CD14-positive monocyte (primary cell): ENCODE measurements around the gene ATL1. TPM values are rescaled to one million over a fixed set of nuclear protein-coding genes. Genes with fewer than 3 reads are reported as not detected.

Source experiments
- DNase-seq, 3 donors: peaks; one replicate each; pipeline ENCODE4 v3.0.0-alpha.2; 2011 to 2022
- H2AFZ ChIP-seq: 2 replicates; pipeline ENCODE4 v1.6.0; 2012; ENCODE audit warnings: mild to moderate bottlenecking, low read depth, low read length, inconsistent platforms; ENCODE audit not compliant: insufficient read depth, poor library complexity, severe bottlenecking
- H3K27ac ChIP-seq, 2 donors: 1 replicate in 1 of 2; 2 replicates in 1 of 2; pipeline ENCODE4 v1.5.1; 2012 to 2013; ENCODE audit warnings: low read length in 2 of 2, control low read depth in 1 of 2, inconsistent platforms in 1 of 2, low read depth in 1 of 2, mild to moderate bottlenecking in 1 of 2
- H3K27me3 ChIP-seq, 2 donors: one replicate each; pipeline versions ENCODE4 v1.6.0 to v1.6.1; 2011 to 2013; ENCODE audit warnings: low read length in 2 of 2; ENCODE audit not compliant: control insufficient read depth in 2 of 2, insufficient read depth in 2 of 2
- H3K36me3 ChIP-seq, 2 donors: replicated peaks in 1 of 2; 1 replicate in 1 of 2; 2 replicates in 1 of 2; pipeline versions ENCODE4 v1.5.1 to v1.6.1; 2012 to 2013; ENCODE audit warnings: low read length in 2 of 2, control low read depth in 1 of 2, inconsistent platforms in 1 of 2, mild to moderate bottlenecking in 1 of 2; ENCODE audit not compliant: insufficient read depth in 2 of 2, control insufficient read depth in 1 of 2
- H3K4me1 ChIP-seq, 2 donors: 1 replicate in 1 of 2; 2 replicates in 1 of 2; pipeline versions ENCODE4 v1.5.1 to v1.6.1; 2012 to 2013; ENCODE audit warnings: low read length in 2 of 2, control low read depth in 1 of 2, inconsistent platforms in 1 of 2, mild to moderate bottlenecking in 1 of 2, moderate library complexity in 1 of 2; ENCODE audit not compliant: insufficient read depth in 2 of 2, control insufficient read depth in 1 of 2
- H3K4me2 ChIP-seq: replicated peaks from 2 replicates; pipeline ENCODE3; 2012; ENCODE audit warnings: low read length, moderate library complexity, mild to moderate bottlenecking; ENCODE audit not compliant: poor library complexity, severe bottlenecking; ENCODE audit errors: extremely low read depth
- H3K4me3 ChIP-seq, 3 experiments: fragments of 200-600 bp in 1 of 3; sonication (generic) in 1 of 3; replicated peaks in 1 of 3; 1 replicate in 2 of 3; 2 replicates in 1 of 3; pipeline ENCODE4 v1.5.1; 2011 to 2013; ENCODE audit warnings: low read length in 3 of 3, mild to moderate bottlenecking in 3 of 3, control low read depth in 2 of 3, low read depth in 2 of 3, inconsistent platforms in 1 of 3, moderate library complexity in 1 of 3
- H3K79me2 ChIP-seq: 2 replicates; pipeline ENCODE4 v1.6.0; 2012; ENCODE audit warnings: mild to moderate bottlenecking, control low read depth, inconsistent platforms, low read length, moderate library complexity; ENCODE audit not compliant: insufficient read depth
- H3K9ac ChIP-seq: 2 replicates; pipeline ENCODE4 v1.6.0; 2017; ENCODE audit warnings: low read length, mild to moderate bottlenecking; ENCODE audit not compliant: insufficient read depth, poor library complexity, severe bottlenecking
- H3K9me3 ChIP-seq, 2 donors: replicated peaks in 1 of 2; 1 replicate in 1 of 2; 2 replicates in 1 of 2; pipeline versions ENCODE4 v1.5.1 to v1.6.1; 2012 to 2013; ENCODE audit warnings: low read length in 2 of 2, control low read depth in 1 of 2; ENCODE audit not compliant: control insufficient read depth in 1 of 2, insufficient read depth in 1 of 2
- H4K20me1 ChIP-seq: 2 replicates; pipeline ENCODE4 v1.6.0; 2012; ENCODE audit warnings: mild to moderate bottlenecking, low read length, control low read depth, moderate library complexity; ENCODE audit not compliant: insufficient read depth
- H3K27ac Mint-ChIP-seq, 7 donors: one replicate each; pipeline ENCODE4 v1.8.0; 2020; ENCODE audit warnings: mild to moderate bottlenecking in 7 of 7, mixed read lengths in 7 of 7, moderate library complexity in 6 of 7, inconsistent platforms in 2 of 7
- H3K27me3 Mint-ChIP-seq, 3 donors: one replicate each; pipeline ENCODE4 v1.8.0; 2021 to 2022; ENCODE audit warnings: low read depth in 3 of 3, mild to moderate bottlenecking in 3 of 3, mixed read lengths in 3 of 3, moderate library complexity in 3 of 3, inconsistent platforms in 1 of 3
- H3K36me3 Mint-ChIP-seq, 2 donors: one replicate each; pipeline ENCODE4 v1.8.0; 2020; ENCODE audit warnings: mixed read lengths in 2 of 2, inconsistent platforms in 1 of 2, mild to moderate bottlenecking in 1 of 2
- H3K4me1 Mint-ChIP-seq: one replicate; pipeline ENCODE4 v1.8.0; 2020; ENCODE audit warnings: mild to moderate bottlenecking, mixed read lengths
- H3K4me3 Mint-ChIP-seq, 2 donors: one replicate each; pipeline ENCODE4 v1.8.0; 2020; ENCODE audit warnings: mild to moderate bottlenecking in 2 of 2, mixed read lengths in 2 of 2, moderate library complexity in 1 of 2
- H3K9me3 Mint-ChIP-seq, 7 donors: one replicate each; pipeline ENCODE4 v1.8.0; 2020 to 2022; ENCODE audit warnings: mixed read lengths in 7 of 7, mild to moderate bottlenecking in 6 of 7, moderate library complexity in 6 of 7, inconsistent platforms in 2 of 7
- CTCF ChIP-seq: fragments of 200-600 bp; IDR thresholded peaks from one replicate; pipeline ENCODE4 v1.8.0; 2022; ENCODE audit warnings: antibody characterized with exemption, mild to moderate bottlenecking
- WGBS: methylation state at CpG from one replicate; pipeline ENCODE4 v1.1.5; 2013; ENCODE audit warnings: missing lambda C conversion rate; ENCODE audit not compliant: insufficient coverage; 5-methylcytosine and 5-hydroxymethylcytosine counted together
- intact Hi-C, 2 donors: fragments of 100-400 bp; cut with micrococcal nuclease; formaldehyde crosslinking; loops; one replicate each; pipeline versions ENCODE4 v1.15.0 to v1.15.1; 2023
- polyA plus RNA-seq, 3 donors: library from polyadenylated mRNA; depleted of rRNA in 1 of 3; unstranded in 2 of 3; stranded (reverse) in 1 of 3; fragments of 300-500 nt in 2 of 3; fragments of >200 nt in 1 of 3; fragmentation: Illumina TruSeq in 2 of 3; gene quantifications; 1 replicate in 2 of 3; 2 replicates in 1 of 3; pipeline ENCODE4 v1.2.3, GENCODE V29; 2012 to 2021

Gene ATL1
- polyA plus RNA-seq, 3 donors, result 0.36 to 1.1 (median 0.99) TPM

- H3K4me3 ChIP-seq, result no peak overlapping the region
- no peaks in the 10 kb centered on the region for H3K27me3 ChIP-seq
- H3K4me1 ChIP-seq, result no peaks in the 10 kb centered on the region
- H3K79me2 ChIP-seq, result no peaks in the 10 kb centered on the region
- no CpG with 5 or more reads among the region's 2 CpGs for WGBS
- Mint-ChIP-seq H3K9me3 (no peaks in the 10 kb centered on the region), H3K27me3 (peaks cover 0 to 2% (median 0%) of the 10 kb centered on the region in 3 donors), H3K4me1 (peaks cover 5% of the 10 kb centered on the region), H3K4me3 (no peak overlapping the region), H3K27ac (no peak overlapping the region), H3K36me3 (no peaks in the 10 kb centered on the region)
- peak; percentile 79 for TF ChIP-seq CTCF
- H3K4me2 ChIP-seq, result no peak overlapping the region
- no peak overlapping the region for H3K27ac ChIP-seq
- H4K20me1 ChIP-seq, result no peaks in the 10 kb centered on the region
- no peak overlapping the region for H3K9ac ChIP-seq
- no peaks in the 10 kb centered on the region for H3K9me3 ChIP-seq
- H3K36me3 ChIP-seq, result no peaks in the 10 kb centered on the region
- H2AFZ ChIP-seq, result no peak overlapping the region
- intact Hi-C loops, result no loop called here
- peak; percentile 7 to 34 (median 27) for DNase-seq
Measured at GRCh38 chr14:50542941-50543418, 17.0 kb upstream of the ATL1 start.

GRCh38 chr14:50544911-50545310, 15.0 kb upstream of the ATL1 start:
- no peaks in the 10 kb centered on the region for H3K36me3 Mint-ChIP-seq
- no peak for DNase-seq
- 33% methylated on average over 1 of the region's 3 CpGs for WGBS

More at GRCh38 chr14:50544911-50545310, 15.0 kb upstream of the ATL1 start:
- Histone ChIP-seq H2AFZ (no peak overlapping the region), H3K9me3 (no peaks in the 10 kb centered on the region), H3K27me3 (no peaks in the 10 kb centered on the region), H4K20me1 (no peaks in the 10 kb centered on the region), H3K4me2 (no peak overlapping the region), H3K36me3 (no peaks in the 10 kb centered on the region), H3K79me2 (no peaks in the 10 kb centered on the region), H3K27ac (no peak overlapping the region), H3K9ac (no peak overlapping the region), H3K4me1 (no peaks in the 10 kb centered on the region), H3K4me3 (no peak overlapping the region)
- intact Hi-C loops, result no loop called here
- Mint-ChIP-seq H3K4me1 (peaks cover 2% of the 10 kb centered on the region), H3K9me3 (peaks cover 0 to 3% (median 0%) of the 10 kb centered on the region in 7 donors), H3K4me3 (no peak overlapping the region), H3K27me3 (peaks cover 0 to 2% (median 0%) of the 10 kb centered on the region in 3 donors), H3K27ac (no peak overlapping the region)
- TF ChIP-seq CTCF, result no peak
